Lower leg skin (tissue), 3 donors: ENCODE data around the gene NR2F1.

Experiments
- CTCF ChIP-seq, 3 donors: fragments of 450-650 bp; IDR thresholded peaks; one replicate each; pipeline ENCODE4 v1.5.1; 2016; ENCODE audit warnings: antibody characterized with exemption in 3 of 3, mild to moderate bottlenecking in 3 of 3, moderate library complexity in 2 of 3
- POLR2A ChIP-seq, 2 donors: fragments of 450-650 bp; IDR thresholded peaks; one replicate each; pipeline ENCODE4 v1.6.1; 2016 to 2017; ENCODE audit warnings: antibody characterized with exemption in 2 of 2, mild to moderate bottlenecking in 1 of 2, moderate library complexity in 1 of 2

- TF ChIP-seq CTCF (IDR thresholded peaks at IDR 0.05): no peak
- no peak for TF ChIP-seq POLR2A (IDR thresholded peaks at IDR 0.05)
Observed at GRCh38 chr5:93582167-93582462, 907 bp upstream of the NR2F1 start.
